Keratinocyte (primary cell): ENCODE data around the gene SCFD2.

Experiments used
- CTCF ChIP-seq, 3 experiments: IDR thresholded peaks in 1 of 3; conservative IDR thresholded peaks in 1 of 3; optimal IDR thresholded peaks in 1 of 3; 2 replicates in 2 of 3; 3 replicates in 1 of 3; pipeline versions ENCODE3 to v1.5.1; 2011; ENCODE audit warnings: low read length in 3 of 3, mild to moderate bottlenecking in 3 of 3, moderate library complexity in 2 of 3, control low read depth in 1 of 3, inconsistent platforms in 1 of 3; ENCODE audit not compliant: insufficient read depth in 2 of 3; ENCODE audit errors: extremely low read depth in 1 of 3
- EZH2 ChIP-seq: IDR thresholded peaks from one replicate; pipeline ENCODE4 v1.6.1; 2012; ENCODE audit warnings: inconsistent platforms, mild to moderate bottlenecking, low read length, moderate library complexity

GRCh38 chr4:53136954-53137353, 228.9 kb downstream of the SCFD2 start:
- TF ChIP-seq CTCF (optimal IDR thresholded peaks at IDR 0.05 in 1 of 3, IDR thresholded peaks at IDR 0.05 in 1 of 3, conservative IDR thresholded peaks at IDR 0.05 in 1 of 3; ENCODE audit: extremely low read depth in 1 of 3, insufficient read depth in 2 of 3, low read length in 3 of 3) (no peak), EZH2 (no peak)
